OCI-LY3 (cell line): ENCODE results near the gene TNP1.

Experiments used
- EZH2phosphoT487 ChIP-seq: fragments of 200-600 bp; shearing (Covaris generic); IDR thresholded peaks from 2 replicates; pipeline ENCODE4 v1.6.1; 2018; ENCODE audit warnings: antibody characterized with exemption, mixed run types, low read depth
- TF ChIP-seq, protein P1 (sequence below): fragments of 200-600, 300-600 bp; sonication (generic); IDR thresholded peaks from 2 replicates; pipeline ENCODE4 v1.5.1; 2014; ENCODE audit warnings: antibody characterized with exemption, low read length, low read depth

DNA sequence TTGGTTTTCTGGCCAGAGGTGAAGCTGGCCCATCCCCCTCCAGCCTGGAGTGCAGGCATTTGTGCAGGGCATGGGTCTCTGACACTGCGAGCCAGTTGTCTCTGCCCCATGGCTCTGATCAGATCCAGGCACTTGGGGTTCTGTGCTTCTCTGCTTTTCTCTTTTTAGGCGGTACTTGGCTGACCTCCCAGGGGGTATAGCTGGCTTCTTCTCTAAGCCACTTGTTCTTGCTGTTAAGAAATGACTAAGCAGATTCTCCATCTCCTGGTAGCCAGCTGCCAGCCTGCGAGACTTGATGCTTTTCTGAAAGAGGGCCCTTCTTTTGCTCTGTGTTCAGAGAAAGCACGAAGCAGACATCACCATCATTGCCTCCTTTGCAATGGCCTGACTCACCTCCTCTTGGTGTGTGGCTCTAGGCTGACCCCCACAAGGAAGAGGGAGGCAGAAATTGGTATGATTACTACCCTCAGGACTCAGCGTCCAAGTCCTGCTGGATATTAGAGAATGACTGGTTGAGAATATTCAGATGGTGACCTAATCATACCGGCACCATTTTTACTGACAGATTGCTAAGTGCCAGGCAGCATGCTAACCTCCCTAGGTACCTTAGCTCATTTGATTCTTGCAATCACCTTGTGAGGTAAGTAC is 32.7 kb downstream of the TNP1 start:
- TF ChIP-seq, protein P1, sequence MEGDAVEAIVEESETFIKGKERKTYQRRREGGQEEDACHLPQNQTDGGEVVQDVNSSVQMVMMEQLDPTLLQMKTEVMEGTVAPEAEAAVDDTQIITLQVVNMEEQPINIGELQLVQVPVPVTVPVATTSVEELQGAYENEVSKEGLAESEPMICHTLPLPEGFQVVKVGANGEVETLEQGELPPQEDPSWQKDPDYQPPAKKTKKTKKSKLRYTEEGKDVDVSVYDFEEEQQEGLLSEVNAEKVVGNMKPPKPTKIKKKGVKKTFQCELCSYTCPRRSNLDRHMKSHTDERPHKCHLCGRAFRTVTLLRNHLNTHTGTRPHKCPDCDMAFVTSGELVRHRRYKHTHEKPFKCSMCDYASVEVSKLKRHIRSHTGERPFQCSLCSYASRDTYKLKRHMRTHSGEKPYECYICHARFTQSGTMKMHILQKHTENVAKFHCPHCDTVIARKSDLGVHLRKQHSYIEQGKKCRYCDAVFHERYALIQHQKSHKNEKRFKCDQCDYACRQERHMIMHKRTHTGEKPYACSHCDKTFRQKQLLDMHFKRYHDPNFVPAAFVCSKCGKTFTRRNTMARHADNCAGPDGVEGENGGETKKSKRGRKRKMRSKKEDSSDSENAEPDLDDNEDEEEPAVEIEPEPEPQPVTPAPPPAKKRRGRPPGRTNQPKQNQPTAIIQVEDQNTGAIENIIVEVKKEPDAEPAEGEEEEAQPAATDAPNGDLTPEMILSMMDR = no peak
- TF ChIP-seq EZH2phosphoT487 = no peak
